GM18907 (cell line): ENCODE results near the gene COMP.

Experiments
- ATAC-seq: cut with Tn5 transposase; IDR thresholded peaks from one replicate; pipeline ENCODE4 v1.9.1; 2021; ENCODE audit warnings: mild to moderate bottlenecking, moderate library complexity; ENCODE audit not compliant: unreplicated experiment

The COMP gene

GRCh38 chr19:18771328-18772242 lies 19.5 kb downstream of the COMP start:
- no peak for ATAC-seq

DNA sequence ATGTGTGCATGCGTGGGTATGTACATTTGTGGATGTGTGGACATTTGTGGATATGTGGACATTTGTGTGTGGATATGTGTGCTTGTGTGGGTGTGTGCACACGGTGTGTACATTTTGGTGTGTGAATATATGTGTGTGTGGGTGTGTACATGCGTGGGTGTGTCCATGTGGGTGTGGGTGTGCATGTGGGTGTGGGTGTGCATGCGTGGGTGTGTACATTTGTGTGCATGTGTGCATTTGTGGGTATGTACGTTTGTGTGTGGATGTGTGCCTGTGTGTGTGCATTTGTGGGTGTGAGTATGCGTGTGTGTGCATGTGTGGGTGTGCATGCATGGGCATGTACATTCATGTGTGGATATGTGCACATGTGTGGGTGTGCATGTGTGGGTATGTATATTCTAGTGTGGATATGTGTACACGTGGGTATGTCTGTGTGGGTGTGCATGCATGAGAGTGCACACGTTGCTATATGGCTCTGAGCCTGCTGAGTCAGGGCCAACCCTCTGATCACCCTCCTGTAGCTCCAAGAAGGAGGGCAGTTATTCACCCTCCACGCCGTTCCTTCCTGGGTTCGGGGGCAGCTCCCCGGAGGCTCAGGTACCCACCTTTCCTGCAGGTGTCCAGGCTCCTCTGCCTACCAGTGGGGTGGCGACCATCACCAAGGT lies 20.3 kb downstream of the COMP start:
- ATAC-seq: no peak

- ATAC-seq: no peak
Measured at GRCh38 chr19:18769989-18770528, 21.0 kb downstream of the COMP start.

DNA sequence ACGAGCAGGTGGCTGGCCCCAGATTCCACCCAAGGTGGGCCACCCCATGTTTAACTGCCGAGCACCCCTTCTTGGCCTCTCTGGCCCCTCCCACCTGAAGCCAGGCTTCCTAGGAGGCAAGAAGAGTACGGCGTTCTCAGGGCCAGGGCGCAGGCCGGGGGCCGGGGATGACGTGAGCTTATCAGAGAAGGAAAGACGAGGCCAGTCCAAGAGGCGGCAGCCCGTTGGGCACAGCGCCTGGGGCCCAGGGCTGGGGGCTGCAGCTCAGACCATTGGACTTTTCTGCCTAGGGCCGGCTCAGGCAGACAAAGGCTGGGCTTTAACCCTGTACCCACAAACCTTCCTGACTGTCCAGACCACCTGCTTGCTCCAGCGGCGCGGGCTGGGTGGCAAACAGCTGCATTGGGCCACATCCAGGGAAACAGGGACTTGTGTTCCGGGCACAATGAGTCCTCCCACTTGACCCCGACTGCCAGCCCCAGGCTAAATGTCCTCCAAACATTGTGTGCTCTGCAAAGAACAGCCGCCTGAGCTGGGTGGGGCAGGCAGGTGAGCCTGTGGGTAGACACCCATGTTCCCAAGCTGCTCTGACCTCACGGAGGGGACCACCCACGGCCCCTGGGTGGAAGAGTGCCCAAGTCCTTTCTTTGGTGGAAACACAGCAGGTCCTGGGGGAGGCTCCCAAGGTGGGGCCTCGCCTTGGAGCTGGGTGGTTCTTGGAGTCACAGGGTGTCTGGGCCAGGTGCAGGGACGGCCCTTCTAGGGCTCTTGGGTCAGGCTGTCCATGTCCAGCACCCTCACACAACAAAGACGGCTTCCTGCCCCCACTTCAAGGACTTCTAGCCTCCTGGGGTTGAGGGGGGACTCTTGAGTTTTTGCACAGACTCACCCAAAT lies 21.9 kb downstream of the COMP start:
- no peak for ATAC-seq

GRCh38 chr19:18768046-18768771 lies 22.9 kb downstream of the COMP start:
- ATAC-seq: no peak

DNA sequence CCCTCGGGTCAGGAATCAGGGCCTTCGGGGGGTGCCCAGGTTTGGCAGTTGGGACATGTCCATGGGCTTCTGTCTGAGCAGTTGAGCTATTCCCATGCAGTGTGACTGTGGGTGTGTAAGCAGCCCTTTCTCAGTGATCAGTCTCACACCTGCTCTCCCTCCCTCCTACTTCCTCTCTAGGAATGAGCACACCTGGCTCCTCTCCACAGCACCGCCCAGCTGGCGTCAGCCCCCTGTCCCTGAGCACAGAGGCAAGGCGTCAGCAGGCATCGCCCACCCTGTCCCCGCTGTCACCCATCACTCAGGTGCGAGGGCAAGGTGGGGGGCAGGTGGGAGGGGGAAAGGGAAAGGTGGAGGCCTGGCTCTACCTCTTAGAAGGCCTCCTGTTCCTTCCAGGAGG lies 25.9 kb downstream of the COMP start:
- ATAC-seq: no peak

DNA sequence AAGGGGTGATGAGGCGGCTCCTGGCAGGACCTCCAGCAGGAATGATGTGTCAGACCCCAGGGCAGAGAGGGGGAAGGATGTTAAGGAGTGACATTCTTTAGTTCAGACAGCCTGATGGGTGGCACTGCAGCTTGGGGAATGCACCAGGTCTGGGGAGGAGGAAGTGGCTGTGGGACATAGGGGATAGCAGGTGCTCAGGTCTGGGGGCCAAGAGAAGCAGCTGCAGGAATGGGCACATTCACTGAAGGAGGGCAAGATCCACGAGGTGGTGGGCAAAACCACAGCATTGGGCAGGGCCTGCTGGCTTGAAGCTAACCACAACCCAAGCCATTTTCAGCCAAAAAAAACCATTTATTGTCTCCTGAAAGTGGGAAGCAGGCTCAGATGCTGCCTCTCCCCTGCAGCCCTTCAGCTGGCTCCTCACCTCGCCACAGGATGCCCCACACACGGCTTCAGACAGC lies 26.5 kb downstream of the COMP start:
- no peak for ATAC-seq

DNA sequence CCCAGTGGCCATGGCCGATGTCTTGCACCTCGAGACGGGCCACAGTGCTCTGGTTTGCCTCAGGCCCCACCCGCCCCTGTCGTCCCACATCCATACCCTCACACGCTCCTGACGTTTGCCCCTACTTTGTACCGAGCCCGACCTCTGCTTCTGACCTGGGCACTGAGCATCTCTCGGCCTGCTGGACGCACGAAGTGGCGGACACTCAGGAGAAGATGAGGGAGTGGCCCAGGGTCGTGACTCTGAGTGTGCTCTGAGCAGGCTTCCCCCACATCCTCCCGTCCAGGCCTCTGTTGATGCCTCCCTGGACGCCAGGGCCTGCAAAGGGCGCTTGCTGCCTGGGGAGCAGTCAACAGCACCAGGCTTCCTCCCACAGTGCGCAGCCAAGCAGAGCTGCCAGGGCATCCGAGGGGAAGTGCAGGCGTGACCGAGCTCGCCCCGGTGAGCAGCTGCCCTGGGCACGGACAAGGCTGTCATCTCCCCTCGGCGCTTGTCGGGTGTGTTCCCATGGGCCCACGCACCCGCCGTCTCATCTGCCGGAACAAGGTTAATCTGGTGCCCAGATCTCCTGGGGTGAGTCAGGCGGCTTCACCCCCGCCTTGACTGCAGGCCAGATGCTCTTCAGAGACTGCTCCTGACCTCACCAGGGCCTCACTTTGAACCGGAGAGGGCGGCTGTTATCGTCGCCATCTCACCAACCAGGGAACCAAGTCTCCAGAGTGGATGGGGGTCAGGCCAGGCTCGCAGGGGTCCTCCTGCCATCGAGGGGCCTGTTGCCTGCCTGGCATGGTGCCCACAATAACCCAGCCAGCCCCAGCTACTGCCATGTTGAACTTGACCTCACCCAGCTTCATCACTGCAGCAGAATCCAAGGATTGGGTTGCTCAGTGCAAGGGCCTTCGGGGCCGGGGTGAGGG lies 27.2 kb downstream of the COMP start:
- ATAC-seq: no peak

GRCh38 chr19:18762125-18763023 lies 28.7 kb downstream of the COMP start:
- no peak for ATAC-seq

DNA sequence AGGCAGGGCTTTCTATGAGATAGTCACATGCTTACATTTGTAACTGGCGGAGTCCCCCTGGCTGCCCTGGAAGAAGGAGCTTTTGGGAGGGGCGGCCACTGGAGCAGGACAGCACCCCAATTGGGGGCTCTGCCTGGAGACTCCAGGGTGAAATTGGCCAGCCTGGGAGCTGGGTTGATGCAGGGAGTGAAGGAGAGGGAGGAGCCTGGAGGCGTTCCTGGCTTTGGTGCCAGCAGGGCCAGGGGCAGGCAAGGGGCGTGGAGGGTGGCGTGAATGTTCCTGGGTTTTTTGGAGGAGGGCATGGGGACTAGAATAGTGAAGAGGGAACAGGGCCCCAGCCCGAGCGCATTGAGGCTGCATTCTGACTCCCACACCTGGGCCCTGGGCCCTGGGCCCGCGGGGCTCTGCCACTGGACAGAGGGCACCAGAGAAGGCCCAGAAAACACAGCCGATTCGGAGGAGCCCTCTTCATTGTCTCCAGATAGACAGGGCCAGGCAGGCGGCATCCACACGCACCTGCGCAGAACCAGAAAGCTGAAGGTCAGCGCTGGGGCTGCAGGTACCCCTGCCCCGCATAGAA lies 29.5 kb downstream of the COMP start:
- no peak for ATAC-seq

DNA sequence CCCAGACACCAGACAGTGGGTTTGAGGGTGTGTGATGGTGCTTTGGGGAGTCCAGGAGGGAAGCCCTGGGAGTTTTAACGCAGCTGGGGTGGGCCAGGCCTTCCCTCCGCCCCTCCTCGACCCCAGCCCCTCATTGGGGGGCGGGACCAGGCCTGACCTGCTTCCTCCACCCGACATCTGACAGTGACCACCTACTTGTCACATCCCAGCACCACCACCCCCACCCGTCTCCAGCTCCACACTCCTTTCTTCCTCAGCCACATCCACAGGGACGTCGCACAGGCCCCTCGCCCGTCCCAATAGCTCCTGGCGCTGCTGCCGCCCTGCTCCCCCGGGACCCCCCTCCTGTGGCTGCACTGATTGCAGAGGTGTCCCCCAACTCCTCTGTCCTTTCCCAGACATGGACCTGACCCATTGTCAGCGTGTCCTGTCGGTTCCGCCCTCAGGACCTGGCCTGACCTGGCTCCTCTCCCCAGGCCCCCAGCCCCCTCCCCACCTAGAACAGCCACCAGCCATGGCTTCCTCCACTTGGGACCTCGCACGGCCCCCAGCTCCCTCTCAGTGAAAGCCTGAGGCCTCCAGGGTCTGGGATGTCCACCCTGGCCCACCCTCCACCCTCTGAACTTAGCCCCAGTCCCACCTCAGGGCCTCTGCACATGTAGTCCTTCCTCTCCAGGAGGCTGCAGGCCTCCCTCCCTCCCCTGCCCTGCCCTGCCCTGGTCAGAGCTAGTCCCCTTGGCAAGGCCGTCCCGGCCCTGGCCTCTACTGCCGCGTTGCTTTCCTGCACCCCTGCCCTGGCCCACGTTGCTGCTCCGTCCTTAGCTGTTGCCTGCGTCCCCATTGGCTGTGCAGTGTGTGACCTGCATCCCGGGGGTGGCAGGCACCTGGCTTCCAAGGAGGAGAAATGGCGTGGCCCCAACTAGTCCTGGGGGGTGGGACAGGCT lies 30.4 kb downstream of the COMP start:
- no peak for ATAC-seq

GRCh38 chr19:18759995-18760426 lies 31.1 kb downstream of the COMP start:
- no peak for ATAC-seq

DNA sequence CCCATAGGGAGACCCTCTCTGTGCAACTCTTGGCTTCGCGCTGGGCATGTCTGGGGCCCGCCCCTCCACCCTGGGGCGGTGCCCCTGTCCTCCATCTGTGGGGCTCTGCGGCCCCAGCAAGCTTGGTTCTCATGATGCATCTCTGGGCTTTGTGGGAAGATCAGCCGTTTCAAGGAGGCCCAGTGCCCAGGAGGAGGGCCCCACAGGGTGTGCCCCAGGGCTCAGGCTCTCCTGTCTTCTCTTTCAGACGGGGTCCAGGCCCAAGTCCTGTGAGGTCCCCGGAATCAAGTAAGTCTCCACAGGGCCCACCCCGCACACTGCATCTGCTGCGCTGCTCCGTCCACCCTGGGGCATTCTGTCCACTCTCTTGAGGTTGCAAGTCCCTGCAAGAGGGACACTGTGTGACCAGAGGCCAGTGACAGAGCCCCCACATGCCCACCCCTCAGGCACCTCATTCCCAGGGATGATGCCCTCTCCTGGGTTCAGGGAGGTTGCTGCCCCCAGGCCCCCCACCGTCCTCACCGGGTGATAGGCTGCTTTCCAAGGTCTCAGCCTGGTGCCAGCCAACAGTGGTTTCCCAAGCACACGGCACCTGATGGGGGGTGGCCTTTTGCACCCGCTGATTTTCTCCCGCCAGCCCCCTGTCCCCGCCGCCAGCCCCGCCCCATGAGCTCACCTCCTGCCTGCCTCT lies 31.7 kb downstream of the COMP start:
- ATAC-seq: no peak

DNA sequence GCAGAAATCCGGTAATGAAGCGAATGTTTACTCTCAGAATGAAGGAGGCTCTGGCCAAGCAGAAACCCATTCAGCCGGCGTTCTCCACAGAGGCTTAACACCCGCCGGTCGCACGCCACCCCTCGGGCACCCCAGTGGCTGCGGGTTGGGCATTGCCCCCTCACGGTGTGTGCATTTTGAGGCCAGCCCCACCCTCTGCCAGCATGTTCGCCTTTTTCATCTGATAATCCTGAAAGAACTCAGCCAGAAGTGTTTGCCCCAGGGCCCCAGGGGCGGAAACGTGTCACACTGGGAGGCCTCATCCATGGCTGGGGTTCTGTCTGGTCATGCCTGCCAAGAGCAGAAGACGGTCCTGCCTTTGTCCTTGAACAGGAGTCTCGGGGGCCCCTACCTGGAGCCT lies 34.2 kb downstream of the COMP start:
- ATAC-seq: no peak

DNA sequence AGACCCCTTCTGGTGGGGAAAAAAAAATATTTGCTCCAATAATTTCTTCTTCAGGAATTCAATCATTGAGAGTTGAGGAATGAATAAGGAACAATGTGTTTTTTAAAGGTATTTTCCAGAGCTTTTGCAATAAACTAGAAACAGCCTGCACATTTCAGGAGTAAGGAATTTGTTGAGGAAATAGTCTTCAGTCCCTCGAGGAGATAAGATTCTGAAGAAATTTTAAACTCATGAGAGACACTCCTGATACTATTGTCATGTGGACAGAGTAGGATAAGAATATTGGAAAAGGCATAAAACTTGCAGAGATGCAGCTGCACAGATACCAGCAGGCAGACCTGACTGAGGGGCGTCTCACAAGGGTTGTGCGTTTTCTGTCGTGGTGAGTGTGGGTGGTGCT lies 36.6 kb downstream of the COMP start:
- no peak for ATAC-seq

GRCh38 chr19:18751571-18751970 lies 39.5 kb downstream of the COMP start:
- no peak for ATAC-seq
